ENCODE measurements around the gene L1CAM.

L1CAM gene, protein sequence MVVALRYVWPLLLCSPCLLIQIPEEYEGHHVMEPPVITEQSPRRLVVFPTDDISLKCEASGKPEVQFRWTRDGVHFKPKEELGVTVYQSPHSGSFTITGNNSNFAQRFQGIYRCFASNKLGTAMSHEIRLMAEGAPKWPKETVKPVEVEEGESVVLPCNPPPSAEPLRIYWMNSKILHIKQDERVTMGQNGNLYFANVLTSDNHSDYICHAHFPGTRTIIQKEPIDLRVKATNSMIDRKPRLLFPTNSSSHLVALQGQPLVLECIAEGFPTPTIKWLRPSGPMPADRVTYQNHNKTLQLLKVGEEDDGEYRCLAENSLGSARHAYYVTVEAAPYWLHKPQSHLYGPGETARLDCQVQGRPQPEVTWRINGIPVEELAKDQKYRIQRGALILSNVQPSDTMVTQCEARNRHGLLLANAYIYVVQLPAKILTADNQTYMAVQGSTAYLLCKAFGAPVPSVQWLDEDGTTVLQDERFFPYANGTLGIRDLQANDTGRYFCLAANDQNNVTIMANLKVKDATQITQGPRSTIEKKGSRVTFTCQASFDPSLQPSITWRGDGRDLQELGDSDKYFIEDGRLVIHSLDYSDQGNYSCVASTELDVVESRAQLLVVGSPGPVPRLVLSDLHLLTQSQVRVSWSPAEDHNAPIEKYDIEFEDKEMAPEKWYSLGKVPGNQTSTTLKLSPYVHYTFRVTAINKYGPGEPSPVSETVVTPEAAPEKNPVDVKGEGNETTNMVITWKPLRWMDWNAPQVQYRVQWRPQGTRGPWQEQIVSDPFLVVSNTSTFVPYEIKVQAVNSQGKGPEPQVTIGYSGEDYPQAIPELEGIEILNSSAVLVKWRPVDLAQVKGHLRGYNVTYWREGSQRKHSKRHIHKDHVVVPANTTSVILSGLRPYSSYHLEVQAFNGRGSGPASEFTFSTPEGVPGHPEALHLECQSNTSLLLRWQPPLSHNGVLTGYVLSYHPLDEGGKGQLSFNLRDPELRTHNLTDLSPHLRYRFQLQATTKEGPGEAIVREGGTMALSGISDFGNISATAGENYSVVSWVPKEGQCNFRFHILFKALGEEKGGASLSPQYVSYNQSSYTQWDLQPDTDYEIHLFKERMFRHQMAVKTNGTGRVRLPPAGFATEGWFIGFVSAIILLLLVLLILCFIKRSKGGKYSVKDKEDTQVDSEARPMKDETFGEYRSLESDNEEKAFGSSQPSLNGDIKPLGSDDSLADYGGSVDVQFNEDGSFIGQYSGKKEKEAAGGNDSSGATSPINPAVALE

DNA sequence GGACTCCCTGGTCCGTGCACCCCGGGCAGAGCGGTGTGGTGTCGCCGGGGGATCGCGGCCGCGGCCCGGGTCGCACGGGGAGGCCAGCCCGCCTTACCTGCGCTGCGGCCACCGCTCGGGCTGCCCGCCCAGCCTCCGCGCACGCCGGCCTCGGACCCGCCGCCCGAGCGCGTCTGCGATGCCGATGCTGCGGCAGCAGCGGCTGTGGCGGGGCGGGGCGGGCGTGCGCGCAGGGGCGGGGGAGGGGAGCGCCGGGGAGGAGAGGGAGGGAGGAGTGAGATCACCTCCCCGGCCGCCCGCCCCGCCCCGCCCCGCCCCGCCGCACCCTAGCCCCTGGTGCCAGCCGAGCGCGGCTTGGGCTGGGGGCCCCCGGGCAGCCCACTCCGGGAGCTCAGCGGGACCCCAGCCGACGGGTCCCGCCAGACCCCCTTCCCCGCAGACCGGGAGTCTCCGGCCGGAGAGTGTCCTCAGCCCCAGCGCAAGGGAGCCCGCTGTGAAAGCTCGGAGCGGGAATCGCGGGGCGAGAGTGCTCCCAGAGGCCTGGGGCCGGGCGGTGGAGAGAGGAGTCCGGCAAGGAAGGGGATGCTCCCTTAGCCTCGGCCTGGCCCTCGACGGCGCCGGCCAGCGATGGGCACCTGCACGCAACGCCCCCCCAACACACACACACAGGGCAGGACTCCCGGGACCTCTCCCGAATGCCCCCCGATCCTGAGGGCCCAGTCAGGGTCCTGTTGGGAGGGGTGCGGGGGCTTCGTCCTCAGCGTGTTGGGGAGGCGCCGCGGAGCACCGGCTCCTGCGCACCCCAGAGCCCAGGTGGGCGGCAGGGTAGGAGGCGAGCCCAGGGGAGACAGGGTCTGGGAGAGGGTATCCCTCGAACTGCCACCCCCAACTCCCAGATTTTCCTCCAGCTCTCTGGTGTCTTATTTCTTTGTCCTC, at the start of gene L1CAM:
Gene L1CAM, minus strand, starts transcription at position 206 of the 936 bp plus-strand sequence. CDS start 10,337 bp downstream, outside the sequence.
- in situ Hi-C loops (cut with MboI; ENCODE audit: low sequenced_read_pairs) = no loop called here

DNA sequence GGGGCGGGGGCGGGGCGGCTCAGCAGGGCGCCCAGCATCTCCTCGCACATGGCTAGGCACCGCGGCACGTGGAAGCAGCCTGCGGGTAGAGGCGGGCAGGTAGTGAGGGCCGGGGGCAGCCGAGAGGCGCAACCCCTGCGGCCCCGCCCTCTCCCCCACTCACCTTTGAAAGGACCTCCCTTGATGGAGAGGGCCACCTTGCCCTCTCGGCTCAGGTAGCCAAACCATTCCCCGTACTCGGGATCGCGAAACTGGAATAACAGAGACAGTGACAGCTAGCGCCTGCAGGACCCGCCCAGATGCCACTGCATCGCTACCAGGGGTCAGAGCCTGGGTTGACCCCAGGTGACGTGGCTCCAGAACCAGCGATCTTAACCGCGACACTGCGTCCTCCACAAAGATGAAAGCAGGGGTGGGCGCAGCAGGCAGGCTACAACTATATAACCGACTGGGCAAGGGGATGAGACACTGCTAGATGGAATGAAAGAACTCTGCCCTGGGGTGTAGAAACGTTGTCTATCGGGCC, 49.4 kb upstream of the L1CAM start:
- in situ Hi-C loops (cut with MboI; ENCODE audit: low sequenced_read_pairs) = no loop called here

DNA sequence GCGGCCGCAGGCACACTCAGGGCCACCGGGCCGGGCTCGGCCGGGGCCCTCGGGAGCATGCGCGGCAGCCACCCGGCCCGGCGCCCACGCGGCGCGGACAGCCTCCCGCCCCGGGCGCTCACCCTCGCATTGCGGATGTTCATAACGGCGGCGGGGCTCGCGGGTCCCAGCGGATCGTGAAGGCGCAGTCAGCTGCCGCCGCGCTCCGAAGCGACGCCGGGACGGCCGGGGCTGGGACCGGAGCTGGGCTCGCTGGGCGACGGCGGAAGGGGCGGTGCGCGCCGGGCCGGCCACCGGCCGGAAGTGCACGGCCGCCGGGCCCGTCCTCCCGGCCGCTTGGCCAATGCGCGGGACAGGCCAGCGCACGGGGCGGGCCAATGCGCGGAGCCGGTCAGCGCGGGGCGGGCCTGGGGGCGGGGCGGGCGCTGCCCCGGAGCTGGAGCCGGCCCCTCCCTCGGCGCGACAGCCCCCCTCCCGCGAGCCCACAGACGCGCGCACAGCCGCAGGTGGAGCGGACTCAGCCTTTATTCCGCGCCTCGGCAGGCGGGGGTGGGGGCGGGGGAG, 48.9 kb upstream of the L1CAM start, which contains the start of gene NAA10:
Gene NAA10, minus strand, starts transcription at position 276 of the 564 bp plus-strand sequence. Its CDS starts 133 bp downstream, at position 143.
- in situ Hi-C loops (cut with MboI; ENCODE audit: low sequenced_read_pairs) = no loop called here

GRCh38 chrX:153934148-153934761, 48.3 kb upstream of the L1CAM start:
- in situ Hi-C loops (cut with MboI; ENCODE audit: low sequenced_read_pairs) = no loop called here

DNA sequence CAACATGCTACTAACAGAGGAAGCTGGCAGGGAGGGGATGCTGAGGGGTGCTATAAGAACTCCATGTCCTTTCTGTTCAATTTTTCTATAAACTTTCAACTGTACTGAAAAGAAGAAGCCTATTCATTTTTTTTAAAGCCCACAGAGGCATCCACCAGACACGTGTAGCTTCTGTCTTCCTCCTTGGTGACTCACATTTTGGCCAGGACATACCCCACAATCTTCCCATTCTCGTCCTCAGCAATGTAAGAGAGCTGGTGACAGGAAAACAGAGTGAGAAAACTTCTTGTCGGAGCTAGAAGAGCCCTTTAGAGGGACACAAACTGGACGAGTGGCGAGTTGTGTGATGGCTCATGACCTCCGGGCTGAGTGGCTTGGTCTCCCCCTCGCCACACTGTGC, 47.8 kb upstream of the L1CAM start:
- in situ Hi-C loops (cut with MboI; ENCODE audit: low sequenced_read_pairs) = no loop called here

DNA sequence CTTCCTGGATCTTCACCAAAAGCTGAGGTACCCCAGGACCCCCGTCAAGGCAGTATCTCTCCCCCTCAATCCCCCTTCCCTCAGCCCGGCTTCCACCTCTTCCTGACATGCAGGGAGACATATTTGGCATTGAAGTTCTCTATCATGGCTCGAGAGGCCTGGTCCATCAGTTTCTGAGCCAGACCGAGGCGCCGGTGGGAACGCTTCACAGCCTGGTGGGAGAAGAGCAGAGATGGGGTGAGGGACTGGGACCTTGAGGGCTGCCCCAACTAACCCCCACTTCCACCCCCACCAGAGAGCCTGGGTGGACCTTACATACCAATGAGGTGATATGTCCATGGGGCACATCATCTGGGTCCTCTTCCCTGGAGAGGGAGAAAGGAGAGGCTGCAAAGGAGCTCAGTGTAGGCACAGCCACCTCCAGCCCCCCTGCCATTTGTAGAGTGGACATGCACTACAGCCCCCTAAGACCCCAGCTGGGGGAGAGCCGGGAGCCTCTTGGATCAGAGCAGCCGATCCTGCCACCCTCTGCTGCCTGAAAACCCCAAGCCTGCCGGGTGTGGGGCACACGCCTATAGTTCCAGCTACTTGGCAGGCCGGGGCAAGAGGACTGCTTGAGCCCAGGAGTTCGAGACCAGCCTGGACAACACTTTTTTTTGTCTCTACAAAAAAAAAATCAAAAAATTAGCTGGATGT, 46.4 kb upstream of the L1CAM start:
- in situ Hi-C loops (cut with MboI; ENCODE audit: low sequenced_read_pairs) = no loop called here

GRCh38 chrX:153931748-153932147, 45.8 kb upstream of the L1CAM start:
- in situ Hi-C loops (cut with MboI; ENCODE audit: low sequenced_read_pairs) = no loop called here

DNA sequence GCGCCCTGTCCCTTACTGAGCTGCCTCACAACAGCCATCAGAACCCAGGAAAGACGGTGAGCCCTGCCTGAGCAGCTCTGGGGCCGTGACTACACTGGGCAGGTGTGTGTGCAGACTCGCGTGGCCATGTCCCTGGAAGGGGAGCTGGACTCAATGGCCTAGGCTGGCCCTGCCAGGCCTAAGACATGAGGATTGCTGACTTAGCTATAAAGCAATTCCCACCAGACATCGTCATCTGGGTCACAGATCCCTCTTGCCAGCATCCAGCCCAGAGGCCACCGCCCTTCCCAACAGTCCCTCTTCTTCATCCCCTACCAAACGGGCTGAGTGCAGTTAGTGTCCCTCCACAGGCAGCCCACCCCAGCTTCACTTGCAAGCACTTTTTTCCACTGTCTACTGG, 45.2 kb upstream of the L1CAM start:
- in situ Hi-C loops (cut with MboI; ENCODE audit: low sequenced_read_pairs) = no loop called here

GRCh38 chrX:153930011-153930910, 44.3 kb upstream of the L1CAM start:
- in situ Hi-C loops (cut with MboI; ENCODE audit: low sequenced_read_pairs) = no loop called here

DNA sequence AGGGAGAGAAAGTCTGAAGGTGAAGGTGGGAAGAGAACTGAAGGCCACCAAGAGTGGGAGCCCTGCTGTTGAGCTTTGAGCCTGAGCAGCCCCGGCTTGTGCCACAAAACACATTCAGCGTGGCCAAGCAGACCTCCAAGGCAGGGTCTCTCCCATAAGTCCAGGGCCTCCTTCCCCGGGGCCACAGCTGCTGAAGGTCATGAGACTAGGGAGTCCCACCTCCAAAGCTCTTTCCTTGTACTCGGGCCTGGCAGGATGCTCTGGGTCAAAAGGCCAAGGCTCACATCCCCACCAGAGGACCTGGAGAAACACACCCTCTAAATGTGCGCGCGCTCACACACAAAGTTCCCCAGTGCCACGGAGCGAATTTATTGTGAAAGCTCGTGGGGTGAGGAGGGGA, 43.6 kb upstream of the L1CAM start:
- in situ Hi-C loops (cut with MboI; ENCODE audit: low sequenced_read_pairs) = no loop called here

DNA sequence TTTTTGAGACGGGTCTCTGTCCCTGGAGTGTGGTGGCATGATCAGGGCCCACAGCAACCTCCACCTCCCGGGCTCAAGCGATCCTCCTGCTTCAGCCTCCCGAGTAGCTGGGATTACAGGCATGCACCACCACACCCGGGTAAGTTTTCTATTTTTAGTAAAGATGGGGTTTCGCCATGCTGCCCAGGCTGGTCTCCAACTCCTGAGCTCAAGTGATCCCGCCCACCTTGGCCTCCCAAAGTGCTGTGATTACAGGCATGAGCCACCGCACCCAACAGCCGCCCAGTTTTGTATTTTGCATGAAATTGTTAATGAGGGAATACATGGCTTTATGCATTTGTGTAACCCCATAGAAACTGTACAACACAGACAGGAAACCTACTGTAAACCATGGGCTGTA, 42.9 kb upstream of the L1CAM start:
- in situ Hi-C loops (cut with MboI; ENCODE audit: low sequenced_read_pairs) = no loop called here

- in situ Hi-C loops (cut with MboI; ENCODE audit: low sequenced_read_pairs) = no loop called here
Measured at GRCh38 chrX:153927922-153928760, 42.2 kb upstream of the L1CAM start.

DNA sequence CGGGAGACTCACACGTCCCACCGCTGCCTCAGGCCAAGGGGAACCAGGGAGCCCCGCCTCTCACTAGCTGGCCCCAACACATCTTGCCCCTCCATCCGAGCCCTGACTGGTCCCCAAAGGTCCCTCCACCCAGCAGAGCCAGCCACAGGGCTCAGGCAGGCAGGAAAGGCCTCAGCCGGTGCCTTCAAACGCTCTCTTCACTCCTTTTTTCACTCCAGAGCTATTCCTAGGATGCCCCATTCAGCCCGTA, 41.6 kb upstream of the L1CAM start:
- in situ Hi-C loops (cut with MboI; ENCODE audit: low sequenced_read_pairs) = no loop called here

- in situ Hi-C loops (cut with MboI; ENCODE audit: low sequenced_read_pairs) = no loop called here
Measured at GRCh38 chrX:153926858-153927671, 41.1 kb upstream of the L1CAM start.

- in situ Hi-C loops (cut with MboI; ENCODE audit: low sequenced_read_pairs) = no loop called here
Measured at GRCh38 chrX:153926552-153926857, 40.5 kb upstream of the L1CAM start.
